HG02938 (cell line): ENCODE measurements around the gene KRTAP10-11.
"Not testable (repeated sequence)": the region's sequence is repeated elsewhere in the genome, so short reads cannot be mapped to it uniquely, and the experiment has no call there.

Source experiments
- ATAC-seq: cut with Tn5 transposase; IDR thresholded peaks from one replicate; pipeline ENCODE4 v1.9.1; 2021; ENCODE audit warnings: mild to moderate bottlenecking, moderate library complexity; ENCODE audit not compliant: unreplicated experiment

Gene KRTAP10-11

DNA sequence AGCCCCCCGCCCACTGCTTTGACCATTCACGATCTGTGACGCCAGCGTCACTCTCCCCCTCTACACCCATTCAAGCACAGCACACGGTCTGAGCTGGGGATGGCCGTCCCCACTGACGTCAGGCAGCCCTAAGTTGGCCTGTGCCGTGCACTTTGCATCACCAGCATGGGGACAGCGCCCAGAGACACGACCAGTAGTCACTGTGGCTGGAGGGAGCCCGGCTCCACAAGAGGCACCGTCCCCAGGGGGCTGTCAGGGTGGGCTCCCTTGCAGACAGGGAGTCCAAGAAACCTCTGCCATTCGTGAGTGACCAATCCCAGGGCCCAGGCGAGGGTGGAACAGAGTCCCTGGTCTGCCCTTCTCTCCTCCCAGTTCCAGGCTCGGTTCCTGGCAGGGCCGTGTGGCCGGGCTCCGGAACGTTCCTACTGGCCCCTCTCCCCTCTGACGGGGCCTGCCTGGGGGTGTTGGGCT is 32.0 kb upstream of the KRTAP10-11 start:
- no peak for ATAC-seq

DNA sequence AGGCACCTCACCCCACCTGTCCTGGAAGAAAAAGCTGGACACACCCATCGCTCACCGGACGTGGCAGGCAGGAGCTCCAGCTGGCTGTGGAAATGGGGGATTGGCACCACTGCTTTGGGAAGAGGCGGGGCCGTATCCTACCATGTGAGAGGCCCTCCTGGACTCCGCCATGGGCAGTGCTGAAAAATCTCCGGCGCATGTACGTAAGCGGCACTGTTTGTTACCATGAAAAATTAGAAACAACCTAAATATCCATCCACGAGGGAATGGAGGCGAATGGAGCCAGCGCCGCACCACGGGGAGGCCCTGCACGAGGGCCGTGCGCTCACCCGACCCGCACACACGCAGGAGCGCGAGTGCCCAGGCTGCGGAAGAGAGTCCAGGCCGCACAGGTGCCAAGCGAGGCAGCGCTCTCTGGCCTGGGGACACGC is 31.2 kb upstream of the KRTAP10-11 start:
- ATAC-seq = no peak

DNA sequence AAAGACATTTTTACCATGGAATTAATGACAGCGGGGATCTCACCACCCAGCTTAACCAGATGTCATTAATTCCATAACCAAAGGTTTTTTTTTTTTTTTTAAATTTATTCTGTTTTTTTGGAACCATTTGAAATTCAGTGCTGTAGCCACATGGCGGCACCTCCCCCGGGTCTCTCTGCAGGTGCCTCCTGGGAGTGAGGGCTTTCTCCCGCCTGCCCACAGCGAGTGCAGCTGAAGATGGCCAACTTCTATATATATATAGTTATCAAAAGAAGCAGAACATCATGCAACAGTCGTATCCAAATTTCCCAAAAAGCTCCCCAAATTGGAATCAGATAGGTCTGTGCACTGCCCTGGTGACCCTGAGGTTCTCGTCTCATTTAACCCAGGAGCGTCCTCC is 30.7 kb upstream of the KRTAP10-11 start:
- no peak for ATAC-seq

DNA sequence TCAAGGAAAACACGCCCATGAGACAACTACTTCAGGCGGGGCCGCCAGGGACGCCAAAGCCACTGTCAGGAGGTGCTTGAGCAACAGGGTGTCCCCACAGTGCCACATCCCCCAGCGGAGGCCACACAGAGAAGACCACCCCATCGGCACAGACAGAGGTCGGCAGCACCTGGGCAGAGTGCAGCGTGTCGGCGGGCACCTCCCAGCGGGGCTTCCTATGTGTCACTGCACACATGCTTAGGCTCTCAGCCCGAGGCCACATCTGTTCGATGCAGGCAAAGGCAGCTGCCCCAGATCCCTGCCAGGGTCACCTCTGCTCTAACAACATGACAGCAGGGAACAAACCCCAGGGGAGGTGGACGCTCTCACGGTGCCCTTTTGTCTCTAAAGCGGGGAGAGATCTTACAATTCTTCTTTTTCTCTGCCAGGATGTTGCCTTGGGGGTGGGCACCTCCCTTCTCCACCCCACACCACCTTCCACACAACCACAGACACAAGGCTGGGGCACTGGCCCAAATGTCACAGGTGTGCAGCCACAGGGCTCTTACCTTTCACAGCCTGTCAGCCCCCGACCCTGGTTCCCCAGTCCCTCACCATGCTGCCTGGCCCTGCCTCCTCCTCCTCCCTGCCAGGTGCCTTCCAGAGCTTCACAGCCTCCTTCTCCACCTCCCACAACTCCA is 30.2 kb upstream of the KRTAP10-11 start:
- no peak for ATAC-seq

DNA sequence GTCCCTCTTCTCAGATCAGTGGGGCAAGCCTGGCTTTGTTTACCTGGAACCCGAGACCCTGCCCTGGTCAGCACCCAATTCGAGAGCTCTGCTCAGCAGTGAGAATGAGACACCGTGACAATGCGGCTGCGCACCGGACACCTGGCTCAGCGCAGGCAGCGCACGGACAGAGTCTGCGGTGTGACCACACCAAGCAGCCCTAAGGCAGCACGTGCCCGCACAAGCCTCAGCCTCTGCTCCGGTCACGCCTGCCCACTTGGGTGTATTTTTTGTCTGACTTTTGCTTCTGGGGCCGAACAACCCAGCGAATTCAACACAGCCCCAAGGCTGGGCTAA is 29.7 kb upstream of the KRTAP10-11 start:
- ATAC-seq = no peak

DNA sequence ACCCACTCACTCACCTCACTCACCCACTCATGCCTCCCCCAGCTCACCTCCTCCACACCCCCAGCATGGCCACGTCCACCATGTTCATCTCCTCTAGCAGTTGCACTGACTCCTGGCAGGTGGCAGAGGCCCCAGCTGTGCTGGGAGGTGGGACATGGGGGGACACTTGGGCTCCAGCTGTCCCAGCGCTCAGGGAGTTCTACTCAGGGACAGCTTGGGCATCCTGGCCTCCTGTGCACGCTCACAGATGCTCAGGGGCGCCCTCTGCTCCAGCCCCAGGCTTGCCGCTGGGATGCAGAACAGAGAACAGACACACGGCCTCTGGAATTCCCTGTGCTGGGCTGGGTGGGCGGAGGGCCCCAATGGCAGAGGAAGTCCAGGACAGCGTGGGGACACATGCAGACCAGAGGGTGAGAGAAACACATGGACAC is 29.1 kb upstream of the KRTAP10-11 start:
- ATAC-seq = no peak

DNA sequence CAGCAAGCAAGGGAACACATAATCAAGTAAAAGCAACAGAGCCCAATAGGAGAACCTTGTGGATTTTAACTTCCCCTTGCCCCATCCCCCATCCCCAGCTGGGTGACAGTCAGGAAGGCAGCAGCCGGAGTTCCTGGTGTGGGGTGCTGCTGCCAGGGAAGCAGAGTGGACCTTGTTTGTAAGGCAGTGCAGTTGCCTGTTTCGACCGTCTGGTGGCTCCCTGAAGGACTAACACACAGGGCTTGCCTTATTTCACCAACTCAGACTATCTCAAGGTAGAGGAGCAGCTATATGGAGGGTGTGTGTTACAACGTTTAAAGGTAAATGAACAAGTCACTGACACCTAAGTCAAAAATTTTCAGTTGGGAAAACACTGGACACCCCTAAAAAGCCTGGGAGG is 27.7 kb upstream of the KRTAP10-11 start:
- no peak for ATAC-seq

DNA sequence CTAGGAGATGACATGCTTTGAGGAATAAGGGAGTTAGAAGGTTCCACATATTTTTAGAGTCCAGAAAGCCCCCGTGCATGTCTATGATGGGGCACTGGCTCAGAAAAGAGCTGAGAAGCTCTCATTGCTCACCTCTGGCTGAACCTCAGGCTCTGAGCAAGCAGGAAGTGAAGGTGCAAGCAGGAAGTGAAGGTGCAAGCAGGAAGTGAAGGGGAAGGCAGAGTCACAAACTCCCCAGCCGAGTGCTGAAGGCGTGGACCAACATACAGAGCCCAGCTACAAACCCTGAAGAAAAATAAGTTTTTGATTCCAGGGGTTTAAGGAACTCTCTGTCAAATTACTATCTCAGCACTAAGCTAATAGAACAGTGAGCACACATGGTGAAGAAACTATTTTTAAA is 27.3 kb upstream of the KRTAP10-11 start:
- no peak for ATAC-seq

DNA sequence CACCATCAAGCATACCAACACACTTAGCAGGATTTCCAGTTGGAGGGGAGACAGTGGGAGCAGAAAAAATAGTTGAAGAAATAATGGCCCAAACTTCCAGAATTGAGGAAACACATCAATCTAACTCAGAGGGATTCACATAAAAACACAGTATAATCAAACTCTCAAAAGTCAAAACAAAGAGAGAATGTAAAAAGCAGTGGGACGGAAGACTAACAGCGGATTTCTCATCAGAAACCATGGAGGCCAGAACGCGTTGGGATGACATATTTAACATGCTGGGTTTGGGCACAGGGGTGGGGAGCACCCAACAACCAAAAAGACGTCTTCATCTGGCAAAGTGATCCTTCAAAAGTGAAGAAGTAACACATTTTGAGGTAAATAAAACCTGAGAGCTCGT is 26.3 kb upstream of the KRTAP10-11 start:
- ATAC-seq = no peak

DNA sequence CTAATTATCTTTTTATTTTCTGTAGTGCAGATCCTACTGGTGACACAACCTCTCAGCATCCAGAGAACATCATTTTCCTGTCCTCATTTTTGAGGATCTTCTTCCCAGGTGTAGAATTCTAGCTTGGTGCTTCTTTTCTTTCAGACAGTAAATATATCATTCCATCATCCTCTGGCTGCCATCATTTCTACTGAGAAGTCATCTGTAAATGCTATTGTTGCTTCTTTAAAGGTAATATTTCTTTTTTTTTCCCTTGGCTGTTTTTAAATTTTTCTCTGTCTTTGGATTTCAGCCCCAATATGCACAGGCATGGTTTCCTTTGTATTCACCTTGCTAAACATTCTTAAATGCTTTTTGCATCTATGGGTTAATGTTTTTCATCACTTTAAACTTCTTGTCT is 22.6 kb upstream of the KRTAP10-11 start:
- ATAC-seq = no peak

DNA sequence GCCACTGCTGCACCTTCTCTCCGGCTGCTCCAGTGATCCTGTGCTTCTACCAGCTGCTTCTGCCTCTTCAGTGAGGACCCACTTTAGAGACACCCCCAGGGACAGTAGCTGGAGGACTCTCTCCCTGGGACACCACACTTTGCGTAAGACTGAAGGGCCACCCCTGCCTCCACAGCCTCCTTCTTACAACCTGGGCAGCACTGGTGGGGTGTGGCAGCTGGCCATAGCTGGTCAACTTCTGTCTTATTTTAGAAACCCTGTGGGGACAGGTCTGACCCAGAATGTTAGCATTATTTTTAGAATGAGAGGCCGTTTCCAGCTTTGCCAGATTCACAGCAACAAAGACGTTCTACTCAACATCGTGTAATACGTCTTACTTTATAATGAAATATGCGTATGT is 20.5 kb upstream of the KRTAP10-11 start:
- ATAC-seq = no peak

DNA sequence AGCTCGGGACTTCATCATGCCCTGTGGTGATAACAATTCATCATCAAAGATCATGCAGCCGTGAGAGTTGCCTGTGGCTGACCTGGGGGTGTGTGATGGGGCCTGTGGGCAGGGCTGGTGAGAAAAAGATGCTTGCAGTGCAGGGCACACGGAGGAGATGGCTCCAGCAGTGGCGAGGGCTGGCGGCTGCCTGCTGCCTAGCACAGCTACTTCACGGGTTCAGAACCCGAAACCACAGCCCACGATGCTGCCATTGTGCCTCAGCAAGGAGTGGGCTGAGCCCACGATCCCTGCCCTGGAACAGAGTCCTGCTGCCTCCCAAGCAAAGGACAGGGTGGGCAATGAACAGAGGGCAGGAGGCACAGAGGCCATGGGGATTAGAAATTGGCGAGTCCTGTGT is 20.0 kb upstream of the KRTAP10-11 start:
- ATAC-seq = no peak

DNA sequence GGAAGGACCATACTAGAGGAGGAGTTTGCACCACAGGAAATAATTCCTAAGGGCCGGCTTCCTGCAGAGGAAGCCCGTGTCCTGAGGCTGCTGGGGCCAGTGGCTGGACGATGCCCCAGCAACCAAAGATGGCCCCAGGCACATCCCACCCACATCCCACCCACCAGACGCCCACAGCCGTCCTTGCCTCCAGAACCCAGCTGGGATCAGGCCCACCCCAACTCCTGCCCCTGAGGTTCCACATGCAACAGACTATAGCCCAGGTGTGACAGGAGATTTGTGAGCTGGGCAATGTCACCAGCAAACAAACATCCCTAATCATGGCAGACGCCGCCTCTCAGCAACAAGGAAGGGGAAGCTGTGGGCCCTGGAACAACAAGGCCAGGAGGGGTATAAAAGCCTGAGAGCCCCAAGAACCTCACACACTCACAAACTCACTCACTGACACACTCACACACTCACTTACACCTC is 19.5 kb upstream of the KRTAP10-11 start, which contains the start of gene KRTAP10-9:
TSS of gene KRTAP10-9 (plus strand) at position 421 of the 471 bp plus-strand sequence. CDS start 79 bp downstream, outside the sequence.
- no peak for ATAC-seq

DNA sequence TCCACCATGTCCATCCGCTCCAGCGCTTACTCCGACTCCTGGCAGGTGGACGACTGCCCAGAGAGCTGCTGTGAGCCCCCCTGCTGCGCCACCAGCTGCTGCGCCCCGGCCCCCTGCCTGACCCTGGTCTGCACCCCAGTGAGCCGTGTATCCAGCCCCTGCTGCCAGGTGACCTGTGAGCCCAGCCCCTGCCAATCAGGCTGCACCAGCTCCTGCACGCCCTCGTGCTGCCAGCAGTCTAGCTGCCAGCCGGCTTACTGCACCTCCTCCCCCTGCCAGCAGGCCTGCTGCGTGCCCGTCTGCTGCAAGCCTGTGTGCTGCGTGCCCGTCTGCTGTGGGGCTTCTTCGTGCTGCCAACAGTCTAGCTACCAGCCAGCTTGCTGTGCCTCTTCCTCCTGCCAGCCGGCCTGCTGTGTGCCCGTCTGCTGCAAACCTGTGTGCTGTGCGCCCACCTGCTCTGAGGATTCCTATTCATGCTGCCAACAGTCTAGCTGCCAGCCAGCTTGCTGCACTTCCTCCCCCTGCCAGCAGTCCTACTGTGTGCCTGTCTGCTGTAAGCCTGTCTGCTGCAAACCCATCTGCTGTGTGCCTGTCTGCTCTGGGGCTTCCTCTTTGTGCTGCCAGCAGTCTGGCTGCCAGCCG is 18.9 kb upstream of the KRTAP10-11 start:
- not testable (repeated sequence) for ATAC-seq

DNA sequence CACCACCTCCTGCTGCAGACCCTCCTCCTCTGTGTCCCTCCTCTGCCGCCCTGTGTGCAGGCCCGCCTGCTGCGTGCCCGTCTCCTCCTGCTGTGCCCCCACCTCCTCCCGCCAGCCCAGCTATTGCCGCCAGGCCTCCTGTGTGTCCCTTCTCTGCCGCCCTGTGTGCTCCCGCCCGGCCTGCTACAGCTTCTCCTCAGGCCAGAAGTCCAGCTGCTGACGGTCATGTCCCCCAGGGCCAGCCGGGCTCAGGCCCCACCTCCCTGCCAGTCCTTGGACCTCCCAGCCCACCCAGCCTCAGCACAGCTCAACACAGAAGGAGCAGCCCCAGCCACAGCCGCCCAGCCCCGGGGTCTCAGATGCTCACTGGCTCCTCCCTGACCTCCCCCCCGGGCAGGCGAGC is 18.4 kb upstream of the KRTAP10-11 start:
- ATAC-seq = not testable (repeated sequence)

DNA sequence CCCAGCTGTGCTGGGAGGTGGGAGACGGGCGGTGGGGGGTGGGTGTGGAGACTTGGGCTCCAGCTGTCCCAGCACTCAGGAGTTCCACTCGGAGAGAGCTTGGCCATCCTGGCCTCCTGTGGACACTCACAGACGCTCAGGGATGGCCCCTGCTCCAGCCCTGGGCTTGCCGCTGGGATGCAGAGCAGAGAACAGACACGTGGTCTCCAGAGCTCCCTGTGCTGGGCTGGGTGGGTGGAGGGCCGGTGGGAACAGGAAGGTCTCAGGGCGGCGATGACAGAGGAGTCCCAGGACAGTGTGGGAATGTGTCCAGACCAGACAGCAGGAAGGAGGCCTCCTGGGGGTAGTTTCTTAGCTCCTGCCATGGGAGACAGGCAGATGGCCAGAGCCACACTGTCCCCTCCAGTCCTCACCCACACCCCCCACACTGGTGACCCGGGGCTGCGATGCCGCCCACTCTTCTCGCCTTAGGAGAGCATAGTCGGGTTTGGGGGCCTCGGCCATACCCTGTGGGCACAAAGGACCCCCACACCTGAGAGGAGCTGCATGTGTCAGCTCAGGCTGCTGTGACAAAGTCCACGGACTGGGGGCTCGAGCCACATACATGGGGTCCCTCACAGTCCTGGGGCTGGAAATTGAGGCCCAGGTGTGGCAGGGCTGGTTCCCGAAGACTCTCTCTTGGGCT is 17.4 kb upstream of the KRTAP10-11 start:
- no peak for ATAC-seq

DNA sequence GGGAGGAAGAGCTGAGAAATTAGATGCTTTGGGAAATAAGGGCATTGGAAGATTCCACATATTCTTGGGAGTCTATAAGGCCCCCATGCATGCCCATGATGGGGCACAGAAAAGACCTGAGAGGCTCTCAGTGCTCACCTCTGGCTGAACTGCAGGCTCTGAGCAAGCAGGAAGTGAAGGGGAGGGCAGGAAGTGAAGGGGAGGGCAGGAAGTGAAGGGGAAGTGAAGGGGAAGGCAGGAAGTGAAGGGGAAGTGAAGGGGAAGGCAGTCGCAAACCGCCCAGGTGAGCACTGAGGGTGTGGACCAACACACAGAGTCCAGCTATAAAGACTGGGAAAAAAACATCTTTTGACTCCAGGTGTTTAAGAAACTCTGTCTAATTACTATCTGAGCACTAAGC is 15.8 kb upstream of the KRTAP10-11 start:
- no peak for ATAC-seq

DNA sequence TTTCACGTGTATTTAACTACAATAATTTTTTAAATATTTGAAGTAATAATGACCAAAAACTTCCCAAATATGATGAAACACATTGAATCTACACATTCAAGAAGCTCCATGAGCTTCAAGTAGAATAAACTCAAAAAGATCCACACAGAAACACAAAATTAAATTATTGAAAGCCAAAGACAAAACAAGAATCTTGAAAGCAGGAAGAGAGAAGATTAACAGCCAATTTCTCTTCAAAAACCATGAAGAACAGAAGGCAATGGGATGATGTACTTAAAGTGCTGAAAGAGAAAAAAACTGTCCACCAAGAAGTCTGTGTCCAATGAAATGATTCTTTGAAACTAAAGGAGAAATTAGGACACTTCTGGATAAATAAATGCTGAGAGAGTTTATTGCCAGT is 14.1 kb upstream of the KRTAP10-11 start:
- no peak for ATAC-seq

DNA sequence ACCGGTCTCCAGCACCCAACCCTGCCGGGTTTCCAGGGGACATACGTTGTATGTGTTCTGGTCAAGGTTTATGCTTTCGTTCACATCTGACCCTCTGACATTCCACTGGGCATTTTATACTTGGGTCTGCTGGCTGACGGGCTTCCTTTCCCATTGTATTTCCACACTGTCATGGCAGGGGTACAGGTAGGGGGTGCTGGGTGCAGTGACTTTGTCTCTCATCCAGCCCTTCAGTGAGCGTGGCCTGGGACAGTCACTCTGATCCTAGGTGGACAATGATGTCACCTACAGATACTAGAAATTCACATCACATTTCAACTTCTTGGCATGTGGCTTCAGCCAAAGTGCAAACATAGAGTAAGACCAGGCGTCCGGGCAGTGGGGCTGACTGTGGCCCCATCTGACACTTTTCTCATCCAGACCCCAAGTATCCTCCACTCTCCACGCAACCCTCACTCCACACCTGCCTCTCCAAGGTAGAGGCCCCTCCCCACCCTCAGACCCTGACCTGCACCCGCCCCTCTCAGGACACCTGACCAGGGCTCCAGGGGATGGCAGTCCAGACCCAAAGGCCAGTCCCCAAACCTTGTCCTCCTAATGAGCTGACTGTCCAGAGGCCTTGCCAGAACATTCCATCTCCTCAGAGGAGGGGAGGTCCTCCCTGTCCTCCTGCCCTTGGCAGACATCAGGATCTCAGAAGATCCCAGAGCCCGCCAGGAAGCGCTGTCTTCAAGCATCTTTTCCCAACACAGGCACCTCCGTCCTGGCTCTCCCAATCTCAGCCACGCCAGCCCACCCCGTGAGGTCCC is 9.8 kb upstream of the KRTAP10-11 start:
- ATAC-seq = no peak

DNA sequence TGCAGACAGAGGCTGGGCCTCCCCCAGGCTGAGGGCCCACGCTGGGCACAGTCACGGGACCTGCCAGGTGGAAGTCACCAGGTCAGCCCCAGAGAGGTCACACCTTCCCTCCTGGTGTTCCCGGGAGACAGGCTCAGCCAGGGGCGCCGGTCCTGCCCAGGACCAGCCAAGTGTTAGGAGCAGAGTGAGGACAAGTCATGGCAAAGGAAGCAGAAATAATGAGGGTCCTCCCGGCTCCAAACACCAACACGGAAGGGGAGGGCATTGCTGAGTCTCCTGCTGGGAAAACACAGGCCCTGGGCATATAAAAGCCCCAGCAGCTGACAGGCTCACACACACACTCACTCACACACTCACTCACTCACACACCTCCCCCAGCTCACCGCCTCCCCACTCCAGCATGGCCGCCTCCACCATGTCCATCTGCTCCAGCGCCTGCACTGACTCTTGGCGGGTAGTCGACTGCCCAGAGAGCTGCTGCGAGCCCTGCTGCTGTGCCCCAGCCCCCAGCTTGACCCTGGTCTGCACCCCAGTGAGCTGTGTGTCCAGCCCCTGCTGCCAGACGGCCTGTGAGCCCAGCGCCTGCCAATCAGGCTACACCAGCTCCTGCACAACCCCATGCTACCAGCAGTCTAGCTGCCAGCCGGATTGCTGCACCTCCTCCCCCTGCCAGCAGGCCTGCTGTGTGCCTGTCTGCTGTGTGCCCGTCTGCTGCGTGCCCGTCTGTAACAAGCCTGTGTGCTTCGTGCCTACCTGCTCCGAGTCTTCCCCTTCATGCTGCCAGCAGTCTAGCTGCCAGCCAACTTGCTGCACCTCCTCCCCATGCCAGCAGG is 9.0 kb upstream of the KRTAP10-11 start, which contains the start of gene KRTAP10-10:
TSS of gene KRTAP10-10 (plus strand) at position 339 of the 833 bp plus-strand sequence. CDS start at position 401, 62 bp downstream.
- ATAC-seq = no peak
